Stimulated activated memory B cell treated with anti-CD40 and anti-IgM and Interleukin-4, amounts not matched to agents 10 μg/mL and 1 μg/mL and 100 μg/mL, for 72 hours (primary cell): ENCODE measurements around the gene PIEZO2.

Experiments
- ATAC-seq: fragments of 150-1000 bp; cut with Tn5 transposase; 2 replicates; pipeline ENCODE4 v1.10.0; 2021
- H3K27ac Mint-ChIP-seq: one replicate; pipeline ENCODE4 v1.8.0; 2022; ENCODE audit warnings: mild to moderate bottlenecking, mixed read lengths
- H3K27me3 Mint-ChIP-seq: one replicate; pipeline ENCODE4 v1.8.0; 2022; ENCODE audit warnings: mixed read lengths
- H3K36me3 Mint-ChIP-seq: one replicate; pipeline ENCODE4 v1.8.0; 2022; ENCODE audit warnings: mixed read lengths
- H3K4me1 Mint-ChIP-seq: one replicate; pipeline ENCODE4 v1.8.0; 2022; ENCODE audit warnings: mixed read lengths
- H3K4me3 Mint-ChIP-seq: one replicate; pipeline ENCODE4 v1.8.0; 2022; ENCODE audit warnings: mild to moderate bottlenecking, moderate library complexity, mixed read lengths
- H3K9me3 Mint-ChIP-seq: one replicate; pipeline ENCODE4 v1.8.0; 2022; ENCODE audit warnings: mixed read lengths

Gene PIEZO2

GRCh38 chr18:10745971-10746370 lies 403.4 kb downstream of the PIEZO2 start:
- Mint-ChIP-seq H3K27ac (no peak overlapping the region), H3K36me3 (no peaks in the 10 kb centered on the region), H3K4me1 (no peaks in the 10 kb centered on the region), H3K9me3 (no peaks in the 10 kb centered on the region), H3K27me3 (no peaks in the 10 kb centered on the region), H3K4me3 (no peak overlapping the region)
- ATAC-seq, result no peak

GRCh38 chr18:10745219-10745618 lies 404.1 kb downstream of the PIEZO2 start:
- no peaks in the 10 kb centered on the region for H3K9me3 Mint-ChIP-seq
- no peak overlapping the region for H3K27ac Mint-ChIP-seq
- H3K36me3 Mint-ChIP-seq, result no peaks in the 10 kb centered on the region
- ATAC-seq, result no peak
- no peaks in the 10 kb centered on the region for H3K27me3 Mint-ChIP-seq
- no peaks in the 10 kb centered on the region for H3K4me1 Mint-ChIP-seq
- H3K4me3 Mint-ChIP-seq, result no peak overlapping the region

- Mint-ChIP-seq H3K4me1 (no peaks in the 10 kb centered on the region), H3K9me3 (no peaks in the 10 kb centered on the region), H3K4me3 (no peak overlapping the region), H3K27ac (no peak overlapping the region), H3K27me3 (no peaks in the 10 kb centered on the region), H3K36me3 (no peaks in the 10 kb centered on the region)
- no peak for ATAC-seq
These were observed 405.6 kb downstream of the PIEZO2 start for GRCh38 chr18:10743766-10744165.

GRCh38 chr18:10739152-10739551 lies 410.2 kb downstream of the PIEZO2 start:
- Mint-ChIP-seq H3K4me3 (no peak overlapping the region), H3K4me1 (no peaks in the 10 kb centered on the region), H3K9me3 (no peaks in the 10 kb centered on the region), H3K27ac (no peak overlapping the region), H3K27me3 (no peaks in the 10 kb centered on the region), H3K36me3 (no peaks in the 10 kb centered on the region)
- no peak for ATAC-seq

DNA sequence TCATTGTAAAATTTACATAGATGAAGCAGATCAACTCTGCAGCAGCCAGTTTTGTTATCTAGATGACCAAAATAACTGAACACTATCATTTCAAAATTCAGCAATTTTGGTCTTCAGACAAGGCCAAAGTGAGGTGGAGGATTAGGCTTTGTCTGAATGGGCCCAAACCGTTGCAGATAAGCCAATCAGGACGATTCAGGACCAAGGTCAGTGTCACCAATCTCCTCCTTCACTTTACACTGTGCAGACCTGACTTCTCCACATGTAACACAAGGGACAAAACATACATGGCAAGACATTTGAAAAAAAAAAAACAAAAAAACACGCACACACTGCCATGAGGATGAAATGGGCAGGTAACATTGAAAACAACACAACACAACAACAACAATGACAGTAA lies 412.4 kb downstream of the PIEZO2 start:
- Mint-ChIP-seq H3K9me3 (no peaks in the 10 kb centered on the region), H3K4me1 (no peaks in the 10 kb centered on the region), H3K27ac (no peak overlapping the region), H3K4me3 (no peak overlapping the region), H3K27me3 (peaks cover 11% of the 10 kb centered on the region), H3K36me3 (no peaks in the 10 kb centered on the region)
- ATAC-seq, result no peak

DNA sequence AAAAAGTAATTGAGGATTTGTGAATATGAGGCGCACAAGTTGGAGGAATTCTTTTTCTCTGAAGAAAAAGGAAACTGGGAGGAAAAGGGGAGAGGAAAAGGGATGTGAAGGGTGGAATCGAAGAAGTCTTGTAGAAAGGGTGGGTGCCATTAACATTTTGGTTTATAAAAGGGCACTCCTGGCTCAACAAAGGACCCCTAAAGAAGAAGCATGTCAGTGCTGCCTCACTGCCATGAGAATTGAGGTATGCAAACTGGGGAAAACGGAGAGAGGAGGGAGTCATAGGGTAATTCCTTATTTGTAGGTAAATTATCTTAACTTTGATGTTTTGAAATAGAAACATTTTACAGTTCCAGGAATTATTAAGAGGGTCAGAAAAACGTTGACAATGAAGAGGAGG lies 416.4 kb downstream of the PIEZO2 start:
- Mint-ChIP-seq H3K27ac (no peak overlapping the region), H3K4me3 (no peak overlapping the region), H3K36me3 (no peaks in the 10 kb centered on the region), H3K27me3 (peaks cover 29% of the 10 kb centered on the region), H3K4me1 (no peaks in the 10 kb centered on the region), H3K9me3 (no peaks in the 10 kb centered on the region)
- no peak for ATAC-seq

DNA sequence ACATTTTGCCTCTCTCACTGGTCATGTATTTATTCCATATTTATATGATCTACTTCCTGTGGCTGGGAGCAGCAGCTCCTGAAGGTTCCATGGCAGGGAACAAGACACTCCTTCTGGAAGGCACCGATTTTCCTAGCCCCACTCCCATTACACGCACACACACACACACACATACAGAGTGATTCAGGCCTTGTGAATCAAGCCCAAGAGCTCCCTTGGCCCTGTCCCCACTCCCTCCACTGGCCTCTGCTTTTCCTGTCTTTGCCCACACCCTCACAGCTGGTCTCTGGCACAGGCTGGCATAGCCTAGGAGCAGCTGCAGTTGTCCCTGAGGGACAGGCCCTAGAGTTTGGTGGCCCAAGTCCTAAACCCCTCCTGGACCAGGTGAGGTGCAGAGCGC lies 421.9 kb downstream of the PIEZO2 start:
- Mint-ChIP-seq H3K4me1 (no peaks in the 10 kb centered on the region), H3K27me3 (peaks cover 65% of the 10 kb centered on the region), H3K36me3 (no peaks in the 10 kb centered on the region), H3K9me3 (no peaks in the 10 kb centered on the region), H3K27ac (no peak overlapping the region), H3K4me3 (no peak overlapping the region)
- no peak for ATAC-seq

- peaks cover 65% of the 10 kb centered on the region for H3K27me3 Mint-ChIP-seq
- no peak overlapping the region for H3K4me3 Mint-ChIP-seq
- H3K9me3 Mint-ChIP-seq, result no peaks in the 10 kb centered on the region
- no peaks in the 10 kb centered on the region for H3K4me1 Mint-ChIP-seq
- H3K27ac Mint-ChIP-seq, result no peak overlapping the region
- H3K36me3 Mint-ChIP-seq, result no peaks in the 10 kb centered on the region
- ATAC-seq, result no peak
These were observed 422.9 kb downstream of the PIEZO2 start for GRCh38 chr18:10726198-10727068.

DNA sequence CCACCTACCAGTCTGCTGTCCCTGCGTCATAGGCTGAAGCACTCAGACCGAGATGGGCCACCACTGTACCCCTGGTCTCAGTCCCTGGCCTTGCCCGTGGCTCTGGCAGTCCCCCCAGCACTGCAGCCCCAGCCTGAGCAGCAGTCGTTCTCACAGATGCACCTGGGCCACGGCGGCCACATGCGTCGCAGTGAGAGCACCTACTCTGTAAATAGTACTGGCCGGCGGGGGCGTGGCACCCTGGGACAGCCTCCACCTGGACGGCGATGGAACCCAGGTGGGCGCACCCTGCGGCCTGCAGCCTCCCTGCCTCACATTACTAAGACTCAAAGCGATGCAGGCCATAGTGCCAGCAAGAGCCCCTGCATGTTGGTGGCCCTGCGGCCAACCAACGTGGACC lies 424.7 kb downstream of the PIEZO2 start:
- Mint-ChIP-seq H3K4me3 (no peak overlapping the region), H3K36me3 (no peaks in the 10 kb centered on the region), H3K4me1 (no peaks in the 10 kb centered on the region), H3K9me3 (no peaks in the 10 kb centered on the region), H3K27me3 (peaks cover 57% of the 10 kb centered on the region), H3K27ac (no peak overlapping the region)
- ATAC-seq, result no peak

DNA sequence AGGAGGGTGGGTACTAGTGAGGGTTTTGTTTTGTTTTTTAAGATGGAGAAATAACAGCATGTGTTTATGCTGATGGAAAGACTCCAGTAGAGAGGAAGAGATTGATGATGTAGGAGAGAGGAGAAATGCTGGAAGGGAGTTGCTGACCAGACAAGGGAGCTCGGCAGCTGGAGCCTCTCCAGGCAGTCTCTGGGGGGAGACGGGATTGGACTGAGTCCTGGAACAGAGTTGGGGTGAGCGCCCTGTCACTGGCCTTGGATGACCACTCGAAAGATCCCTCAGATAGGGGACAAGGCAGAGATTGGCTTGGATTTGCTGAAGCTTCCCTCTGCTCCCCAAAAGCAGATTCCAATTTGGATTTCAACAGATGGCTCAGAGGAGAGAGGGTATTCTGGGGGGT lies 425.9 kb downstream of the PIEZO2 start:
- Mint-ChIP-seq H3K27ac (no peak overlapping the region), H3K4me1 (no peaks in the 10 kb centered on the region), H3K4me3 (no peak overlapping the region), H3K36me3 (no peaks in the 10 kb centered on the region), H3K27me3 (peaks cover 57% of the 10 kb centered on the region), H3K9me3 (no peaks in the 10 kb centered on the region)
- ATAC-seq, result no peak

- Mint-ChIP-seq H3K36me3 (no peaks in the 10 kb centered on the region), H3K27ac (no peak overlapping the region), H3K4me1 (no peaks in the 10 kb centered on the region), H3K27me3 (peaks cover 23% of the 10 kb centered on the region), H3K9me3 (no peaks in the 10 kb centered on the region), H3K4me3 (no peak overlapping the region)
- no peak for ATAC-seq
These were observed 430.6 kb downstream of the PIEZO2 start for GRCh38 chr18:10718809-10719208.

DNA sequence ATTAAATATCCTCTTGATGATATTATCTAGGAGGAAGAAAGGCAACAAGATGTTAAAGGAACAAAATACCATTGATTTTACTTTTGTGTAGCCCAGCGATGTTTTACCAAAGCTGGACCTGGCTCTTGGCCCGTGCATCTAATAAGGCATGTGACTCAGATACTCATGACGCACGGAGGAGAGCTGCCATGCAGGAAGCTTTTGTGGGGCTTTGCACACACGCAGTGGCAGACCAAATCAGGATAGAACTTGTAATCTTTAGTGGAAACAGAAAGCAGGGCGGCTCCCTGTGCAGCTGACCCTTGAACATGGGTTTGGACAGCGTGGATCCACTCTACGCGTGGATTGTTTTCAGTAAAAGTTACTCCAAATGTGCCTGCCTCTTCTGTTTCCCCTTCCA lies 433.6 kb downstream of the PIEZO2 start:
- Mint-ChIP-seq H3K4me3 (no peak overlapping the region), H3K4me1 (no peaks in the 10 kb centered on the region), H3K27ac (no peak overlapping the region), H3K9me3 (no peaks in the 10 kb centered on the region), H3K36me3 (no peaks in the 10 kb centered on the region), H3K27me3 (no peaks in the 10 kb centered on the region)
- ATAC-seq, result no peak

GRCh38 chr18:10713409-10713808 lies 436.0 kb downstream of the PIEZO2 start:
- Mint-ChIP-seq H3K4me1 (no peaks in the 10 kb centered on the region), H3K36me3 (no peaks in the 10 kb centered on the region)
- no peak for ATAC-seq

GRCh38 chr18:10707294-10707693 lies 442.1 kb downstream of the PIEZO2 start:
- no peak overlapping the region for H3K27ac Mint-ChIP-seq
- peaks cover 9% of the 10 kb centered on the region for H3K27me3 Mint-ChIP-seq
- no peak overlapping the region for H3K4me3 Mint-ChIP-seq
- H3K36me3 Mint-ChIP-seq, result no peaks in the 10 kb centered on the region
- H3K4me1 Mint-ChIP-seq, result no peaks in the 10 kb centered on the region
- H3K9me3 Mint-ChIP-seq, result no peaks in the 10 kb centered on the region
- ATAC-seq, result no peak

More at GRCh38 chr18:10713409-10713808, 436.0 kb downstream of the PIEZO2 start:
- Mint-ChIP-seq H3K9me3 (no peaks in the 10 kb centered on the region), H3K27ac (no peak overlapping the region), H3K27me3 (no peaks in the 10 kb centered on the region), H3K4me3 (no peak overlapping the region)

DNA sequence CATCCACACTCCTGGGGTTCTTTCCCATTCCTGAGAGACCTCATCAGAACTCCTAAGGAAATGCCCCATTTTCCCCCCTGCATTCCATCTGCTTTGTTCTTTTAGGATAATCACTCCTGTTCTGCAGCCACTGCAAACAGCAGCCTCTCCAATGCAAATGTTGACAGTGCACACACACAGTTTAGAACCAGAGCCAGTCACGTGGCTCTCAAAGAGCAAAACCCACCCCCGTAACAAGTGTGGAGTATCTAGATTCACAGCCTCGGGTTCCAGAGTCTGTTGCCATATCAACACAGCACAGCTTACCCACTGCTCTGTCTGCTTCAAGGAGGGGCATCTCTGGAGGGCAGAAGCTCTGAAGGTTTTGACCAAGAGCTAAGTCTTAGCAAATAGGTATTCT lies 443.6 kb downstream of the PIEZO2 start:
- Mint-ChIP-seq H3K27ac (no peak overlapping the region), H3K27me3 (peaks cover 9% of the 10 kb centered on the region), H3K36me3 (no peaks in the 10 kb centered on the region), H3K4me1 (no peaks in the 10 kb centered on the region), H3K4me3 (no peak overlapping the region), H3K9me3 (no peaks in the 10 kb centered on the region)
- no peak for ATAC-seq

- no peak for ATAC-seq
These were observed 444.1 kb downstream of the PIEZO2 start for GRCh38 chr18:10705291-10705690.

More at GRCh38 chr18:10705291-10705690, 444.1 kb downstream of the PIEZO2 start:
- peaks cover 9% of the 10 kb centered on the region for H3K27me3 Mint-ChIP-seq
- H3K27ac Mint-ChIP-seq, result no peak overlapping the region
- H3K4me3 Mint-ChIP-seq, result no peak overlapping the region
- H3K9me3 Mint-ChIP-seq, result no peaks in the 10 kb centered on the region
- H3K36me3 Mint-ChIP-seq, result no peaks in the 10 kb centered on the region
- no peaks in the 10 kb centered on the region for H3K4me1 Mint-ChIP-seq
